Parathyroid adenoma (tissue), 2 donors: ENCODE data around the gene GP1BA.
A peak's percentile ranks its signal among the peaks of the same experiment; 100 is the strongest.
"Not testable (repeated sequence)": the region's sequence is repeated elsewhere in the genome, so short reads cannot be mapped to it uniquely, and the experiment has no call there.

ENCODE experiments used
- H2AFZ ChIP-seq: fragments of 300-600 bp; sonication (generic); one replicate; pipeline ENCODE4 v1.7.0; 2017; ENCODE audit warnings: antibody characterized with exemption, mild to moderate bottlenecking
- H3K27ac ChIP-seq: fragments of 300-600 bp; sonication (generic); one replicate; pipeline ENCODE4 v1.7.0; 2017
- H3K27me3 ChIP-seq: fragments of 300-600 bp; sonication (generic); one replicate; pipeline ENCODE4 v1.7.0; 2017; ENCODE audit warnings: low read length; ENCODE audit not compliant: control insufficient read depth, insufficient read depth
- H3K36me3 ChIP-seq: fragments of 300-600 bp; sonication (generic); one replicate; pipeline ENCODE4 v1.7.0; 2017; ENCODE audit warnings: low read length; ENCODE audit not compliant: control insufficient read depth, insufficient read depth
- H3K4me1 ChIP-seq: fragments of 300-600 bp; sonication (generic); one replicate; pipeline ENCODE4 v1.7.0; 2017; ENCODE audit warnings: control low read depth
- H3K4me2 ChIP-seq: fragments of 300-600 bp; sonication (generic); one replicate; pipeline ENCODE4 v1.7.0; 2017; ENCODE audit warnings: low read length
- H3K4me3 ChIP-seq: fragments of 300-600 bp; sonication (generic); one replicate; pipeline ENCODE4 v1.7.0; 2017; ENCODE audit warnings: low read depth, low read length
- H3K79me2 ChIP-seq: fragments of 300-600 bp; sonication (generic); one replicate; pipeline ENCODE4 v1.7.0; 2017; ENCODE audit warnings: control low read depth
- H3K9ac ChIP-seq: fragments of 300-600 bp; sonication (generic); one replicate; pipeline ENCODE4 v1.7.0; 2017; ENCODE audit warnings: mild to moderate bottlenecking
- H3K9me3 ChIP-seq: fragments of 300-600 bp; sonication (generic); one replicate; pipeline ENCODE4 v1.7.0; 2017; ENCODE audit warnings: low read length; ENCODE audit not compliant: control insufficient read depth
- CTCF ChIP-seq: fragments of 300-600 bp; sonication (generic); IDR thresholded peaks from one replicate; pipeline ENCODE4 v1.7.0; 2017; ENCODE audit warnings: antibody characterized with exemption, mild to moderate bottlenecking
- donor health status: primary hyperparathyroidism.

Gene GP1BA

GRCh38 chr17:4903051-4903818, 28.8 kb upstream of the GP1BA start, which contains the start of gene CHRNE:
Gene CHRNE, minus strand, starts transcription at chr17:4903098. Its CDS starts 35 bp downstream, at chr17:4903063.
- Histone ChIP-seq H3K9ac (no peak within 1 kb of the TSS), H3K27me3 (no peaks in the 10 kb centered on the region), H3K4me2 (peak within 1 kb of the TSS; percentile 31), H3K4me3 (no peak within 1 kb of the TSS), H3K4me1 (peaks cover 10% of the 10 kb centered on the region), H3K36me3 (no peaks in the 10 kb centered on the region), H3K79me2 (no peaks in the 10 kb centered on the region), H3K27ac (peak within 1 kb of the TSS; percentile 53), H2AFZ (peak within 1 kb of the TSS; percentile 84), H3K9me3 (no peaks in the 10 kb centered on the region)
- TF ChIP-seq CTCF, result peak; percentile 89

DNA sequence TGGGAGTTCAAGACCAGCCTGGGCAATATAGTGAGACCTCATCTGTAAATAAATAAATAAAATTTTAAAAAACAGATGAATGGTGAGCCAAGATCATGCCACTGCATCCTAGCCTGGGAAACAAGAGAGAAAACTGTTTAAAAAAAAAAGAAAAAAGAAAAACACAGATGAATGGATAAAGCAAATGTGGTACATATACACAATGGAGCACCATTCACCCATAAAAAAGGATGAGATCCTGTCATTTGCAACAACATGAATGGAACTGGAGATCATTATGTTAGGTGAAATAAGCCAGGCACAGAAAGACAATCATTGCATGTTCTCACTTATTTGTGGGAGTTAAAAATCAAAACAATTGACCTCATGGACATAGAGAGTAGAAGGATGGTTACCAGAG, 25.4 kb upstream of the GP1BA start:
- H3K36me3 ChIP-seq, H3K4me3 ChIP-seq, H3K79me2 ChIP-seq, H3K27ac ChIP-seq, H3K4me2 ChIP-seq, H3K9me3 ChIP-seq, H3K9ac ChIP-seq, H3K27me3 ChIP-seq, H2AFZ ChIP-seq: not testable (repeated sequence)
- H3K4me1 ChIP-seq, result peaks cover 16% of the 10 kb centered on the region

DNA sequence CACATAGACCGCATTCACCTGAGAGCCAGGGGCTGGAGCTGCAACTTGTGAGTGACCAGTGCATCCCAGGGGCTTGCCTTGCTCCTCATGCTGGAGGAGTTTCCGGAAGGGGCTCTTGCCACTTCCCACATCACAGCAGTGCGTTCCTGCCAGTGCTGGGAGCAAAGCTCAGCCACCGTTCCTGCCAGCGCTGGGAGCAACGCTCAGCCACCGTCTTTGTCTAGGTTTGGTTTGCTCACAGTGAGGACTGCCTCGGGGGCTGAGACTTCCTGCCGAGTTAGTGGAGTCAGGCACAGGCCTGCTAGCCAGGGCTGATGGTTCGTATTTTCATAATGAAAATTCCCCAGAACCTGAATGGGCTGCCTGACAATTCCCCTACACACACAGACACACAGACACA, 23.8 kb upstream of the GP1BA start:
- H3K79me2 ChIP-seq, result no peaks in the 10 kb centered on the region
- H3K4me3 ChIP-seq, result no peak overlapping the region
- no peak overlapping the region for H3K4me2 ChIP-seq
- no peaks in the 10 kb centered on the region for H3K36me3 ChIP-seq
- no peak for TF ChIP-seq CTCF
- H3K27ac ChIP-seq, result no peak overlapping the region
- no peak overlapping the region for H2AFZ ChIP-seq
- H3K27me3 ChIP-seq, result no peaks in the 10 kb centered on the region
- peaks cover 9% of the 10 kb centered on the region for H3K4me1 ChIP-seq
- no peaks in the 10 kb centered on the region for H3K9me3 ChIP-seq
- H3K9ac ChIP-seq, result no peak overlapping the region

DNA sequence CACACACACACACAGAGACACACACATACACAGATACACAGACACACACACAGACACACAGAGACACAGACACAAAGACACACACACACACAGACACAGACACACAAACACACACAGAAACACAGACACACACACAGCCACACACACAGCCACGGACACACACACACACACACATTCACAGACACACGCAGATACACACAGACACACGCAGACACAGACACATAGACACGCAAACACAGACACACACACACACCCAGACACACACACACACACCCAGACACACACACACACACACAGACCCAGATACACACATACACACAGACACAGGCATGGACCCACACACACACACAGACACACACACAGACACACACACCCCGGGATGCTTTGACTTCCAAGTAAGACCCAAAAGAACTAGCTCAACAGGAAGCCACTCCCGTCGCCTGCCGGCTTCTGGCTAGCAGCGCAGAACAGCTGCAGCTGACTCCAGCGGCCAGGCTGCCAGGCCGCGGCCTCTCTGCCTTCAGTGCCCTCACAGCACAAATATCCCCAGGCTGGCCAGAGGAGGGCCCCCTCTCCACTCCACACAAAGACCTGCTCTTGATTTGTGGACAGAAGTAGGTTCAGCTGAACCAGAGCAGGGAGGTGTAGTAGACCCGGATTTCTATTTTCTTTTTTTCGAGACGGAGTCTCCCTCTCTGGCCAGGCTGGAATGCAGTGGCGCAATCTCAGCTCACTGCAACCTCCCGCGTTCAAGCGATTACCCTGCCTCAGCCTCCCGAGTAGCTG, 23.2 kb upstream of the GP1BA start:
- Histone ChIP-seq H3K9ac (no peak overlapping the region), H3K27ac (peak overlapping the region; percentile 27), H3K79me2 (no peaks in the 10 kb centered on the region), H3K4me2 (no peak overlapping the region), H2AFZ (peak overlapping the region; percentile 90), H3K27me3 (no peaks in the 10 kb centered on the region), H3K9me3 (no peaks in the 10 kb centered on the region), H3K4me1 (peaks cover 7% of the 10 kb centered on the region), H3K4me3 (peak overlapping the region; percentile 37), H3K36me3 (no peaks in the 10 kb centered on the region)
- peak; percentile 86 for TF ChIP-seq CTCF

DNA sequence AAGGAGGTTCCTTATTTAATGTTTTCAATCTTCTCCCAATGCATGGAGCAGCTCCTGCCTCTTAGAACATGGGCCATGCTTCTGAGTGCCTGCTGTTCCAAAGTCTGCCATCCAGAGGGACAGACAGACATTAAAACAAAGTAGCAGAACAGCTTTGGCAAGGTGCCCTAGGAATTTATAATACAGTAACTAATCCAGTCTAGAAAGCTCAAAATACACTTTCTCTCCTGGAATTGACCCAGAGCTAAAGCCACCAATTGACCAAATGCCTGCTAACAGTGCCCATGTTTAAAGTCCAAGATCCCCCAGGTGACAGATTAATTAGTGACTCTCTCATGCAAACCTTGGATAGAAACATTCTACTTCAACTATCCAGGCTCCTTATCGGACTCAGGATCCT, 18.1 kb upstream of the GP1BA start:
- no peak overlapping the region for H3K27ac ChIP-seq
- H3K27me3 ChIP-seq, result no peaks in the 10 kb centered on the region
- no peaks in the 10 kb centered on the region for H3K36me3 ChIP-seq
- H3K4me1 ChIP-seq, result peaks cover 5% of the 10 kb centered on the region
- no peak overlapping the region for H3K4me2 ChIP-seq
- H3K79me2 ChIP-seq, result no peaks in the 10 kb centered on the region
- no peak overlapping the region for H3K9ac ChIP-seq
- TF ChIP-seq CTCF, result no peak
- no peaks in the 10 kb centered on the region for H3K9me3 ChIP-seq
- H2AFZ ChIP-seq, result no peak overlapping the region
- no peak overlapping the region for H3K4me3 ChIP-seq

GRCh38 chr17:4914551-4914950, 17.5 kb upstream of the GP1BA start:
- not testable (repeated sequence) for H3K79me2 ChIP-seq

More at GRCh38 chr17:4914551-4914950, 17.5 kb upstream of the GP1BA start:
- not testable (repeated sequence) for H3K36me3 ChIP-seq, H3K4me3 ChIP-seq, H3K27me3 ChIP-seq, H3K4me1 ChIP-seq, H3K4me2 ChIP-seq, H2AFZ ChIP-seq, H3K27ac ChIP-seq, H3K9ac ChIP-seq, H3K9me3 ChIP-seq
